ENCODE measurements around the gene PARM1. TPM values are rescaled to one million over a fixed set of nuclear protein-coding genes. Genes with fewer than 3 reads are reported as not detected.
A peak's percentile ranks its signal among the peaks of the same experiment; 100 is the strongest.

The PARM1 gene
- total and polyA plus RNA-seq, 2 of the 4 experiments (the other 2 are of a cell fraction): 0.07 to 0.18 TPM

GRCh38 chr4:75003979-75004378 lies 71.1 kb downstream of the PARM1 start:
- H2BK5ac ChIP-seq (ENCODE audit: low read depth, low read length, poor library complexity, severe bottlenecking): no peak overlapping the region
- TF ChIP-seq NFE2L2 (IDR thresholded peaks at IDR 0.05; ENCODE audit: low read depth, low read length) (peak; percentile 84), FOS (IDR thresholded peaks at IDR 0.05; ENCODE audit: low read depth, low read length) (no peak), USF2 (IDR thresholded peaks at IDR 0.05; ENCODE audit: low read depth, low read length) (no peak), MXI1 (IDR thresholded peaks at IDR 0.05; ENCODE audit: borderline replicate concordance, low read depth, low read length) (no peak), ELK1 (IDR thresholded peaks at IDR 0.05; ENCODE audit: borderline replicate concordance, low read depth, low read length) (no peak), MAFK (IDR thresholded peaks at IDR 0.05; ENCODE audit: low read depth, low read length) (peak; percentile 38; the same call in 1 of the 2 replicates), RCOR1 (IDR thresholded peaks at IDR 0.05; ENCODE audit: insufficient replicate concordance, low read length) (no peak), CEBPB (IDR thresholded peaks at IDR 0.05; ENCODE audit: low read depth, low read length) (no peak)
- H2AFZ ChIP-seq (replicated peaks; ENCODE audit: low read length, poor library complexity): no peak overlapping the region
- in situ Hi-C loops (cut with MboI; ENCODE audit: low sequenced_read_pairs) (no loop called here), dilution Hi-C loops (cut with HindIII; ENCODE audit: low sequenced_read_pairs, unreplicated experiment) (no loop called here), intact Hi-C loops (cut with micrococcal nuclease) (no loop called here)
- no peak overlapping the region for H3K4ac ChIP-seq (ENCODE audit: low read depth, low read length)
- H3K27ac ChIP-seq (ENCODE audit: insufficient read depth, low read length): no peak overlapping the region
- no peak overlapping the region for H3K18ac ChIP-seq (ENCODE audit: low read depth, low read length)
- ChIA-PET CTCF (no interaction called here), POLR2A (ENCODE audit: unreplicated experiment) (no interaction called here)
- no peaks in the 10 kb centered on the region for H3K9me3 ChIP-seq (ENCODE audit: control insufficient read depth, insufficient read depth, low read length)
- no peak overlapping the region for H3K9ac ChIP-seq (ENCODE audit: low read depth, low read length)
- H3K27me3 ChIP-seq (ENCODE audit: control insufficient read depth, insufficient read depth, low read length): no peaks in the 10 kb centered on the region
- no peak overlapping the region for H4K5ac ChIP-seq (ENCODE audit: low read depth, low read length)
- no peak overlapping the region for H3K56ac ChIP-seq (ENCODE audit: extremely low read depth, insufficient read depth, low read length)
- no peak overlapping the region for H2AK9ac ChIP-seq (replicated peaks; ENCODE audit: low read depth, low read length, poor library complexity)
- no peak overlapping the region for H4K8ac ChIP-seq (ENCODE audit: low read depth in 2 of 2, low read length in 2 of 2)
- H2BK120ac ChIP-seq (ENCODE audit: low read depth, low read length): no peak overlapping the region
- H4K20me1 ChIP-seq (ENCODE audit: insufficient read depth, low read length): no peaks in the 10 kb centered on the region
- no peaks in the 10 kb centered on the region for H3K9me1 ChIP-seq (ENCODE audit: insufficient read depth, low read length)
- no peak overlapping the region for H3K23ac ChIP-seq (ENCODE audit: low read depth, low read length)
- no TSS peak for BruUV-seq (replicated peaks)
- H3K14ac ChIP-seq (replicated peaks; ENCODE audit: low read depth, low read length): no peak overlapping the region
- H3K4me1 ChIP-seq (ENCODE audit: control insufficient read depth, insufficient read depth, low read length): no peaks in the 10 kb centered on the region
- no peak overlapping the region for H2BK20ac ChIP-seq (ENCODE audit: low read depth, low read length)
- no peak overlapping the region for H2BK15ac ChIP-seq (ENCODE audit: low read depth, low read length)
- DNase-seq (no peak), ATAC-seq (ENCODE audit: low read depth) (no peak)
- H4K91ac ChIP-seq (ENCODE audit: insufficient read depth, low read depth, low read length): no peak overlapping the region
- H3K36me3 ChIP-seq (ENCODE audit: control insufficient read depth, insufficient read depth, low read length): no peaks in the 10 kb centered on the region
- H2AK5ac ChIP-seq (ENCODE audit: low read depth, low read length): no peak overlapping the region
- H3K4me2 ChIP-seq (ENCODE audit: low read depth, low read length): no peak overlapping the region
- no peaks in the 10 kb centered on the region for H3K79me1 ChIP-seq (ENCODE audit: low read depth in 1 of 2, low read length in 2 of 2)
- no peak overlapping the region for H3K4me3 ChIP-seq (ENCODE audit: insufficient read depth, low read depth, low read length)
